ENCODE results near the gene KIDINS220. TPM values are rescaled to one million over a fixed set of nuclear protein-coding genes. Genes with fewer than 3 reads are reported as not detected.

The KIDINS220 gene
- total and polyA plus RNA-seq, 9 of the 15 experiments (the other 6 are each of a cell fraction or from before 2014, with no cell fraction given): 15.2 to 48.0 (median 34.4) TPM

GRCh38 chr2:8841932-8842331, 4.5 kb upstream of the KIDINS220 start (continued):
- TF ChIP-seq GTF3C2 (IDR thresholded peaks at IDR 0.05; ENCODE audit: borderline replicate concordance, extremely low read depth, insufficient read length) (no peak), ZNF232 (CRISPR knock-in tag; IDR thresholded peaks at IDR 0.05) (no peak), TAL1 (IDR thresholded peaks at IDR 0.05) (no peak), SAP30 (IDR thresholded peaks at IDR 0.05; ENCODE audit: borderline replicate concordance, insufficient read depth, low read depth, low read length, poor library complexity, severe bottlenecking) (no peak)
- TF ChIP-seq, protein P1, sequence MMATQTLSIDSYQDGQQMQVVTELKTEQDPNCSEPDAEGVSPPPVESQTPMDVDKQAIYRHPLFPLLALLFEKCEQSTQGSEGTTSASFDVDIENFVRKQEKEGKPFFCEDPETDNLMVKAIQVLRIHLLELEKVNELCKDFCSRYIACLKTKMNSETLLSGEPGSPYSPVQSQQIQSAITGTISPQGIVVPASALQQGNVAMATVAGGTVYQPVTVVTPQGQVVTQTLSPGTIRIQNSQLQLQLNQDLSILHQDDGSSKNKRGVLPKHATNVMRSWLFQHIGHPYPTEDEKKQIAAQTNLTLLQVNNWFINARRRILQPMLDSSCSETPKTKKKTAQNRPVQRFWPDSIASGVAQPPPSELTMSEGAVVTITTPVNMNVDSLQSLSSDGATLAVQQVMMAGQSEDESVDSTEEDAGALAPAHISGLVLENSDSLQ (IDR thresholded peaks at IDR 0.05): no peak

Data from K562 (cell line).